Measurements from ENCODE around the gene DUSP8. TPM values are rescaled to one million over a fixed set of nuclear protein-coding genes. Genes with fewer than 3 reads are reported as not detected.
"Not testable (repeated sequence)": the region's sequence is repeated elsewhere in the genome, so short reads cannot be mapped to it uniquely, and the experiment has no call there.

DUSP8 gene
- total and polyA plus RNA-seq, 8 donors: 6.4 to 23.5 (median 12.2) TPM

- TF ChIP-seq CTCF (IDR thresholded peaks at IDR 0.05): no peak
- ATAC-seq (no peak), FAIRE-seq (no peak), DNase-seq (peak in 1 of 6 donors; percentile 17)
- no peak overlapping the region for H3K4me3 ChIP-seq
- H3K36me3 ChIP-seq: no peaks in the 10 kb centered on the region
- H3K4me1 ChIP-seq: no peaks in the 10 kb centered on the region
- intact Hi-C loops (cut with DNase I): no loop called here
- no peak overlapping the region for H3K27ac ChIP-seq
- 88 to 89% methylated on average over 2 of the region's 2 CpGs for WGBS, 2 donors
- H3K27me3 ChIP-seq: no peaks in the 10 kb centered on the region
- no peaks in the 10 kb centered on the region for H3K9me3 ChIP-seq
These were observed 14.6 kb upstream of the DUSP8 start for GRCh38 chr11:1586699-1587098.

GRCh38 chr11:1584661-1585370, 12.7 kb upstream of the DUSP8 start, which contains the start of gene KRTAP5-1:
Gene KRTAP5-1 (minus strand): TSS chr11:1585283. CDS start chr11:1585249, 34 bp downstream.
- H3K36me3 ChIP-seq; H3K27ac ChIP-seq; H3K4me3 ChIP-seq; H3K4me1 ChIP-seq; H3K27me3 ChIP-seq; ATAC-seq; intact Hi-C loops (cut with DNase I); FAIRE-seq; H3K9me3 ChIP-seq: not testable (repeated sequence)
- WGBS, 2 donors: 88 to 92% methylated on average over 9 of the region's 9 CpGs
- peak in 1 of 6 donors; percentile 33 for DNase-seq

GRCh38 chr11:1582909-1583308, 10.8 kb upstream of the DUSP8 start:
- H3K27me3 ChIP-seq; H3K9me3 ChIP-seq; intact Hi-C loops (cut with DNase I); H3K4me3 ChIP-seq; H3K4me1 ChIP-seq; DNase-seq; H3K36me3 ChIP-seq; H3K27ac ChIP-seq; ATAC-seq; FAIRE-seq: not testable (repeated sequence)
- 82% methylated on average over 2 of the region's 2 CpGs for WGBS, 2 donors

GRCh38 chr11:1581976-1582375, 9.9 kb upstream of the DUSP8 start:
- H3K9me3 ChIP-seq: no peaks in the 10 kb centered on the region
- intact Hi-C loops (cut with DNase I): no loop called here
- H3K27me3 ChIP-seq: no peaks in the 10 kb centered on the region
- no peak for TF ChIP-seq CTCF (IDR thresholded peaks at IDR 0.05)
- no peaks in the 10 kb centered on the region for H3K4me1 ChIP-seq
- H3K4me3 ChIP-seq: no peak overlapping the region
- H3K27ac ChIP-seq: no peak overlapping the region
- no peak for ATAC-seq
- 84 to 86% methylated on average over 9 of the region's 9 CpGs for WGBS, 2 donors
- peak in 1 of 6 donors; percentile 4 for DNase-seq
- H3K36me3 ChIP-seq: no peaks in the 10 kb centered on the region
- no peak for FAIRE-seq

- no peak for TF ChIP-seq CTCF (IDR thresholded peaks at IDR 0.05)
- no peak for FAIRE-seq
- peak in 1 of 6 donors; percentile 3 for DNase-seq
- 79 to 89% methylated on average over 6 of the region's 6 CpGs for WGBS, 2 donors
- Histone ChIP-seq H3K36me3 (no peaks in the 10 kb centered on the region), H3K27me3 (no peaks in the 10 kb centered on the region), H3K9me3 (no peaks in the 10 kb centered on the region), H3K4me3 (no peak overlapping the region), H3K4me1 (no peaks in the 10 kb centered on the region), H3K27ac (no peak overlapping the region)
- ATAC-seq: no peak
- intact Hi-C loops (cut with DNase I): loop anchor here in 1 of 3 donors (5.0 kb wide), 1 partner anchor 35 kb away; no protein-coding TSS in a partner anchor
These were observed 4.8 kb upstream of the DUSP8 start for GRCh38 chr11:1576825-1577224.

GRCh38 chr11:1575756-1576155, 3.7 kb upstream of the DUSP8 start:
- WGBS, 2 donors: 87 to 91% methylated on average over 16 of the region's 16 CpGs
- not testable (repeated sequence) for H3K36me3 ChIP-seq, H3K4me3 ChIP-seq, FAIRE-seq, H3K27ac ChIP-seq, ATAC-seq, DNase-seq, H3K9me3 ChIP-seq, H3K4me1 ChIP-seq, H3K27me3 ChIP-seq
- intact Hi-C loops (cut with DNase I): loop anchor here in 1 of 3 donors (5.0 kb wide), 1 partner anchor 33 kb away; no protein-coding TSS in a partner anchor
